Activated CD4-positive, alpha-beta T cell treated with anti-CD3 and anti-CD28 coated beads for 48 hours (primary cell): Measurements from ENCODE around the gene GLI3.

ENCODE experiments used
- DNase-seq: peaks from one replicate; pipeline ENCODE4 v3.0.0-alpha.2; 2020

Gene GLI3

GRCh38 chr7:42137431-42137830 is 99.6 kb downstream of the GLI3 start:
- no peak for DNase-seq

- DNase-seq = no peak
These were observed 101.3 kb downstream of the GLI3 start for GRCh38 chr7:42135728-42136127.

DNA sequence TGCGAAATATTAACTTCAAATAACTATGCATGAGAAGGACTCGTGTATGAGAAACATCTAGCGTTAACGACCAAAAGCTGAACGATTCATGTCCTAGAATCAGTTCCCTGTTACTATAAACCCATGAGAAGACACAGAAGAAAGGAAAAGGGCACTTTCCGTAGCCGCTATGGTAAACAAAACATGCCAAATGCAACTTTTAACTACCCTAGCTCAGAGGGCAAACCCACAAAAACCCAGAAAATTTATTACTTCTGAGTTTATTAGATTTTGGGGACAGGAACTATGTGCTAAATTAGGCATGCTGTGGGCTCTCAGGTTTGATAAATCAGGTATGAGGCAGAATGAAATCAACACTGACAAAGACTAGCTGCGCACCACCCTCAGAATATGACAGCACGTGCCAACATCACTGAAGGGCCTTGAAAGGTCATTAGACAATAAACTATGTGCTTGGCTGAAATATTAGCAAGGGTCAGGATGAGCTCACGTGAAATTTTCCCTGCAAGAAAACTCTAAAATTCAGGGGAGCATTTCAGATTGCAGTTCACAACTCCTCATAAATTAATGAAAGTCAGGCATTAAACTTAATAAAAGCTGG is 102.6 kb downstream of the GLI3 start:
- DNase-seq = no peak

GRCh38 chr7:42133321-42133720 is 103.7 kb downstream of the GLI3 start:
- no peak for DNase-seq

GRCh38 chr7:42128703-42129102 is 108.3 kb downstream of the GLI3 start:
- no peak for DNase-seq

DNA sequence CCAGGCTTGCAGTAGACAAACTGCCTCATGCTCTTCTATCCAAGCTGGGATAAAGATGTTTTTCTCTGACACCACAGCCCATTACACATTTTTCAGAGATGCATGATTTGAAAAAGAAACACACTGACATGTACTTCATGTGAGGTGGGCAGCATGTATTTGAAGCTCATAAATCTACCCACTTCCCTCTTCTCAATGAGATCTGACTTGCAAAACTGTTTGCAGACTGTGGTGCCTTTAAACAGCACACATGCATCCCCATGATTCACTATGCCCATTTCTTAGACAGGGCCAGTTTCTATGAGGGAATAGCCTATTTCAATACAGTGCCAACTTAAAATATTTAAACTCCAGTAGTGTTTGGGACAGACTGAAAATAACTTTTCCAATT is 109.8 kb downstream of the GLI3 start:
- no peak for DNase-seq

GRCh38 chr7:42126475-42127231 is 110.4 kb downstream of the GLI3 start:
- DNase-seq = no peak

DNA sequence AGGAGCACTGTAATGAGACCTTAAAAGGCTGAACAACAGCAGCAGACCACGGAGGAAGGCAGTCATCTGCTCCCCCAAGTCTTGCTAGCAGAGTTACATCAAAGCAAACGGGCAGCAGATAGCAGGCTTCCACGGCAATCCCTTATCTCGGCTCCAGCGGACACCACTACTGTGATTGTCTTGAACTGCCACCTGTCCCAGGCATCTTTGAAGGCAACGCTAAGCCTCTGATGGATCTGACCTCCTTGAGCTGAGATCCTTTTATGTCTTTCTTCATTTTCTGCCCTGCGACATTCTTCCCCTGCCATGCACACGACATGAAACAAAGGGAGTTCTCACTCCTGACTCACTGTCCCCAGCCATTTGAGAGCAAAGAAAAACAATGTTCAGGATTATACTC is 111.7 kb downstream of the GLI3 start:
- DNase-seq = no peak

GRCh38 chr7:42123716-42124115 is 113.3 kb downstream of the GLI3 start:
- DNase-seq = no peak

DNA sequence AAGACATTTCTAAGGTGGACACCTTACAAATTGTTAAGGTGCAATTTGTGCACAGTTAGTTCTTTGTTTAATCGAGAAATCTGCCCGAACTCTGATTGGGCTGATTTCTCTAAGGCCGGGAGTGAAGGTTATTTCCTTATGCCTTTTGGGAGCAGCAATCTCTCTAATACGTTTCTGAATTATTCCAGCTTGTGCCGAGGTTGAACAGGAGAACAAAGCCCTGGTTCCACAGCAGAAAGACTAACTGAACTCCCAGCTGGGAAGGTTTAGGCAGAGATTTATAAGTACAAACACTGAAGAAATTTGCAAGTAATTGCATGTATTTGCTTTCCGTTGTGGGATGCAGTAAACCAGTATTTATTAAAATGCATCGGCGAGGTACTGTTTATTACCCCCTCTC is 116.8 kb downstream of the GLI3 start:
- DNase-seq = no peak

DNA sequence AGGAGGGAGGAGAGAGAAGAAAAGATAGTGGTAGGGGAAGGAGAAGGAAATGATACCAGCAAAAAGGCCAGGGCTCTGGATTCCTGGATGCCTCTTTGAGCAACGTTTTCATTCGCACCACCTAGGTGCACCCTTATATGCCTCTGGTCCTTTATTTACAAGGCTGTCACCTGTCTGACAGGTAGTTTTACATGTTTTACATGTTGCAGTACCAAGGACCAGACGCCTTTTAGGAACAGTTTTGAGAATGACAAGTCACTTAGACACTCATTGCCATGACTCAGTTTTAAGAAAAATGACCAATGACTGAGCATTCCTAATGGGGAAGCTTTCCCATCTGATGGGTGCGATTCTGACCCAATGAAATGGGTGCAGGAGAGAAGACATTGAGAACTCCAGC is 119.8 kb downstream of the GLI3 start:
- no peak for DNase-seq

- no peak for DNase-seq
These were observed 121.2 kb downstream of the GLI3 start for GRCh38 chr7:42115795-42116194.

GRCh38 chr7:42110333-42110732 is 126.7 kb downstream of the GLI3 start:
- no peak for DNase-seq

GRCh38 chr7:42108803-42109528 is 128.0 kb downstream of the GLI3 start:
- no peak for DNase-seq

DNA sequence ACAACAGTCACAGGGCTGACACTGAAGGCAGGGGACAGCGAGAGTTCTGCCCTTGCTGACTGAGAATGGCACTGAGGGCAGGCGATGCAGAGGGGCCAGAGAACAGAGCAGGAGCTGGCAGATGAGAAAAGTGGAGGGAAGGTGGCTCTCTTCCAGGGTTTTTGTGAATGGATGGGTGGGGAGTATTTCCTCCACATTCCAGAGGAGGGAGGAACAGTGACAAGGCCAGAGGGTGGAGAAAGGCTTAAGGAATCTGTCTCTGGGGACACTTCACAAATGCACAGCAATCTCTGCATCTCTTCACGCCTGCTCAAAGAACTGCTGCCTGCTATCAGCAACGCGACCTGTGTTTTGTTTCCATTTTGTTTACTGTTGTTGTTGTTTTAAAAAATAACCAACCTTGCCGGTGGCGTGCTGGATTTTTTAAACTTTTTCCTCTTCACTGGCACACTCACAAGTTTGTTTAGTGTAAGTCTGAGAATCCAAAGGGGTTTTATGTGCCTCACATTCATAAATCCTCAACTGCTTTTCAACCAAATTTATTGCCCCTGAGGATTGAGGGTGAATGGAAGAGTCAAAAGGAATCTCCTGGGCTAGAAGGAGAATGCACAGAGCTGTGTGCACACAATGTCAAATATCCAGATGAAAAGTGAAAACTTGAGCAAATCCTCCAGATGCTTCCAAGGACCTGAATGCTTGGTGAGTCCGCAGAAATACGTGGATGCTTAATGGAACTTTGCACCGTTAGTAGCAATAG is 129.3 kb downstream of the GLI3 start:
- DNase-seq = no peak

DNA sequence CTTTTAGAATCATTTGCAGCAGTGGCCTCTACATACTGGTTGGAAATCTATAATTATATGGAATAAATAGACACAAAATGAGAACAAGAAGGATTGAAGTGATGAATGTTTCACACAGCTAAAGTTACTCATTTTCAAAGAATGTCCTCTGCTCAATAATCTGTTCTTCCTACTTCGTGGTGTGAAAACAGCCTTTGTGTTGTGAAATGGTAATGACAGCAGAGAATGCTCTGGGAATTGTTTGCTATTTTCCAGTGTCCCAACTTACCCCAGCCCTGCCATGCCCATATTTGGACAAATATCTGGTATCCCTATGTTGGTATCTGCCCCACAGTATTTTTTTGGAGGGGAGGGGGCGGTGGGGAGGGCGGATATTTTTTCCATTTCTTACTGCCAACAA is 130.4 kb downstream of the GLI3 start:
- DNase-seq = no peak

GRCh38 chr7:42105554-42106358 is 131.3 kb downstream of the GLI3 start:
- no peak for DNase-seq

GRCh38 chr7:42104694-42105093 is 132.3 kb downstream of the GLI3 start:
- DNase-seq = no peak

GRCh38 chr7:42104231-42104630 is 132.8 kb downstream of the GLI3 start:
- no peak for DNase-seq

DNA sequence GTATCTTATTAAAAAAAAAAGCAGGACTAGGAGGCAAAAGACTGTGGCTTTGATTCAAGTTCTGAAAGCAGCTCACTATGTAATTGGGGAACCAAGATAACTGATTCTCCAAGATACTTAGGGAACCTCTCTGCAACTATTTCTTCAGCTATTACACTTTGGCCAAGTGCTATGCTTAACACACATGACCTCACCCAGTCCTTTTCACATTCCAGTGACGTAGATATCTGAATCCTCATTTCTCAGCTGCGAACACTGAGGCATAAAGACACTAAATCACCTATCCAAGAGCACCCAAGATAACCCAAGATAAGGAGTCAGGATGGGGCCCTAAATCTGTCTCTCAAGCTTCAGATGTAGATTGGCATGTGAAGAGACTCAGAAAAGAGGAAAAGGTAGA is 133.6 kb downstream of the GLI3 start:
- no peak for DNase-seq

- DNase-seq = no peak
These were observed 134.0 kb downstream of the GLI3 start for GRCh38 chr7:42103020-42103419.

DNA sequence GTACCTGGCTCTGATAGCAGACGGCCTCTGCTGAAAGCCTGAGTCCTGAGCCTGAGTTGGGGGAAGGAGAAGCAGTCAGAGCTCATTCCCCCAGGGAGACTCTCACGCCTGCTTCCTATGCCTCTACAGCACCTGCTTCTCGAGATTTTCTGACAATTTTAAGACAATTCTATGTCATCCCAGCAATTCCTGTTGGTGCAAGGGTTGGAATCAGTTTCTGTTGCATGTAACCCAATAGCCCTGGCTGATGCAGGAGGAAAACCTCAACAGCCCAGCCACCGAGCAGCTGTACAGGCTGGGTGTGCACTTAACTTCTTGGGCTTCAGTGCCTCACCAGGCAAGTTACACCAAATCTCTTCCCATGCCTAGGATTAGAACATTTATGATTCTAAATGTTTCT is 134.7 kb downstream of the GLI3 start:
- no peak for DNase-seq

DNA sequence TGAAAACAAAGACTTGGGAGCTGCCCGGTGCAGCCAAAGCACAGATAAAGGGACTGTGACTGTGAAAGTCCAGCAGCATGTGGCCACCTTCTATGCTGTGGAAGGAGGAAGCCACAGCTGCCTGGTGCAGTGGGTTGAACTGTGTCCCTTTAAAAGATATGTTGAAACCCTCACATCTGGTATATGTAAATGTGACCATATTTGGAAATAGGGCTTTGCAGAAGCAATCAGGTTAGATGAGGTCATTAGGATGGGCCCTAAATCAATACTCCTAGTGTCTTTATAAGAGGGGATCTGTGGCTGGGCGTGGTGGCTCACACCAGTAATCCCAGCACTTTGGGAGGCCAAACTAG is 136.9 kb downstream of the GLI3 start:
- DNase-seq = no peak
